SK-N-SH (cell line): ENCODE results near the gene RPH3AL.

Source experiments
- CHD2 ChIP-seq: fragments of 150-350 bp; IDR thresholded peaks from 2 replicates; pipeline ENCODE4 v1.6.1; 2018; ENCODE audit warnings: low read length; ENCODE audit not compliant: partially characterized antibody
- CTCF ChIP-seq: fragments of 200-600 bp; sonication (generic); IDR thresholded peaks from 2 replicates; pipeline ENCODE4 v1.6.1; 2017; ENCODE audit warnings: antibody characterized with exemption, mild to moderate bottlenecking, moderate library complexity
- ELF1 ChIP-seq: IDR thresholded peaks from 2 replicates; pipeline ENCODE4 v1.4.0; 2012
- FOXJ3 ChIP-seq: sonication (generic); formaldehyde crosslinking; IDR thresholded peaks from 2 replicates; pipeline ENCODE4 v1.5.1; 2020; ENCODE audit warnings: mild to moderate bottlenecking, missing genetic modification reagents
- MAX ChIP-seq: IDR thresholded peaks from 2 replicates; pipeline ENCODE4 v1.4.0; 2012; ENCODE audit warnings: low read depth
- MXI1 ChIP-seq: IDR thresholded peaks from 2 replicates; pipeline ENCODE4 v1.6.1; 2012; ENCODE audit warnings: mild to moderate bottlenecking, low read depth, low read length, improper control_type of control experiment
- POLR2AphosphoS5 ChIP-seq: IDR thresholded peaks from 2 replicates; pipeline ENCODE4 v1.6.1; 2012; ENCODE audit warnings: low read depth, low read length
- RFX5 ChIP-seq: IDR thresholded peaks from 2 replicates; pipeline ENCODE4 v1.6.1; 2012; ENCODE audit warnings: mild to moderate bottlenecking, improper control_type of control experiment, low read length
- YY1 ChIP-seq: IDR thresholded peaks from 2 replicates; pipeline ENCODE4 v1.4.0; 2012; ENCODE audit warnings: low read depth, mild to moderate bottlenecking

GRCh38 chr17:311119-311782 lies 41.4 kb downstream of the RPH3AL start:
- TF ChIP-seq CTCF (no peak), POLR2AphosphoS5 (no peak), RFX5 (no peak), FOXJ3 (CRISPR knock-in tag) (no peak), CHD2 (no peak), ELF1 (no peak), MXI1 (no peak), YY1 (no peak), MAX (no peak)
